Panc1 (cell line): ENCODE measurements around the gene OTUD1. TPM values are rescaled to one million over a fixed set of nuclear protein-coding genes. Genes with fewer than 3 reads are reported as not detected.
"Not testable (repeated sequence)": the region's sequence is repeated elsewhere in the genome, so short reads cannot be mapped to it uniquely, and the experiment has no call there.

ENCODE experiments used
- ATAC-seq: fragments of 200-7000 bp; cut with Tn5 transposase; 2 replicates; pipeline ENCODE4 v1.9.1; 2020; ENCODE audit warnings: mild to moderate bottlenecking, moderate library complexity
- Bru-seq: library from RNA; stranded (reverse); fragments of 400-500 nt; gene quantifications from one replicate; lab custom pipeline; 2021; lab: Mats Ljungman, UMichigan
- BruChase-seq, 2 experiments: library from RNA; stranded (reverse); fragments of 400-500 nt; gene quantifications; one replicate each; lab custom pipeline; 2021; lab: Mats Ljungman, UMichigan
- BruUV-seq: library from RNA; stranded (reverse); fragments of 400-500 nt; replicated peaks from 2 replicates; lab custom pipeline; 2021; lab: Mats Ljungman, UMichigan
- CTCF ChIA-PET: fragments of 300-600 bp; sonication (Branson Sonifier 250); formaldehyde crosslinking; loops from one replicate; lab custom pipeline; 2022; ENCODE audit warnings: antibody characterized with exemption; lab: Charles Lee
- POLR2A ChIA-PET: fragments of 300-600 bp; sonication (Branson Sonifier 250); formaldehyde crosslinking; loops from one replicate; lab custom pipeline; 2022; ENCODE audit warnings: antibody characterized with exemption; lab: Charles Lee
- DNase-seq: peaks from one replicate; pipeline ENCODE4 v3.0.0-alpha.2; 2010; ENCODE audit warnings: low read depth, low spot score
- H3K27ac ChIP-seq: 2 replicates; pipeline ENCODE4 v1.5.1; 2011; ENCODE audit warnings: mild to moderate bottlenecking, low read length, inconsistent platforms
- H3K27me3 ChIP-seq: fragments of 200-500 bp; sonication (Bioruptor generic); 2 replicates; pipeline ENCODE4 v1.6.0; 2014; ENCODE audit warnings: low read length, inconsistent platforms; ENCODE audit not compliant: control insufficient read depth, insufficient read depth
- H3K36me3 ChIP-seq: fragments of 200-500 bp; sonication (Bioruptor generic); 2 replicates; pipeline ENCODE4 v1.5.1; 2014; ENCODE audit warnings: inconsistent platforms, mild to moderate bottlenecking, low read length, moderate library complexity; ENCODE audit not compliant: control insufficient read depth, insufficient read depth
- H3K4me1 ChIP-seq: 2 replicates; pipeline ENCODE4 v1.5.1; 2011; ENCODE audit warnings: inconsistent platforms, mild to moderate bottlenecking, low read length, moderate library complexity; ENCODE audit not compliant: control insufficient read depth, insufficient read depth
- H3K4me3 ChIP-seq, 2 experiments: 2 replicates each; pipeline ENCODE4 v1.5.1; 2011 to 2012; ENCODE audit warnings: low read depth in 2 of 2, low read length in 2 of 2, mild to moderate bottlenecking in 2 of 2, inconsistent platforms in 1 of 2, moderate library complexity in 1 of 2
- H3K9me3 ChIP-seq: fragments of 200-500 bp; sonication (Bioruptor generic); 2 replicates; pipeline ENCODE4 v1.5.1; 2014; ENCODE audit warnings: low read depth, mild to moderate bottlenecking, inconsistent platforms, low read length, moderate library complexity; ENCODE audit not compliant: control insufficient read depth, insufficient read depth
- POLR2AphosphoS5 ChIP-seq: IDR thresholded peaks from 2 replicates; pipeline ENCODE4 v1.6.1; 2012; ENCODE audit warnings: mild to moderate bottlenecking, low read depth, low read length, moderate library complexity
- SIN3A ChIP-seq: IDR thresholded peaks from 2 replicates; pipeline ENCODE4 v1.6.1; 2012; ENCODE audit warnings: low read depth, mild to moderate bottlenecking, low read length, moderate library complexity, borderline replicate concordance; ENCODE audit not compliant: insufficient read depth
- TCF7L2 ChIP-seq: IDR thresholded peaks from 2 replicates; pipeline ENCODE4 v1.6.1; 2011; ENCODE audit warnings: mild to moderate bottlenecking, low read depth, low read length, inconsistent platforms
- in situ Hi-C: cut with HindIII; loops from 2 replicates; pipeline ENCODE4 v1.10.0; 2016; ENCODE audit warnings: low sequenced_read_pairs, low pct_unique_long_range_greater_than_20kb
- intact Hi-C: fragments of 100-400 bp; cut with micrococcal nuclease; formaldehyde crosslinking; loops from one replicate; pipeline ENCODE4 v1.10.0; 2022; ENCODE audit not compliant: unreplicated experiment
- long read RNA-seq: library from polyadenylated mRNA; unstranded; transcript quantifications from one replicate; pipeline ENCODE4 v2.0.0, GENCODE V29; 2021; ENCODE audit not compliant: unreplicated experiment
- polyA plus RNA-seq: library from polyadenylated mRNA; unstranded; fragments of >200 nt; gene quantifications from one replicate; pipeline ENCODE4 v1.2.1, GENCODE V29; 2012; ENCODE audit warnings: missing spikeins; ENCODE audit not compliant: insufficient read length
- total RNA-seq: library from RNA; stranded (reverse); gene quantifications from one replicate; pipeline ENCODE4 v1.2.1, GENCODE V29; 2021; ENCODE audit not compliant: unreplicated experiment
- TF ChIP-seq, protein P1 (sequence below), 2 experiments: IDR thresholded peaks; 2 replicates each; pipeline ENCODE4 v1.6.1; 2011 to 2012; ENCODE audit warnings: low read depth in 2 of 2, control low read depth in 1 of 2, low read length in 1 of 2, mild to moderate bottlenecking in 1 of 2, moderate library complexity in 1 of 2; ENCODE audit not compliant: insufficient read depth in 1 of 2
- TF ChIP-seq, protein P2 (sequence below): fragments of 450-650 bp; IDR thresholded peaks from 2 replicates; pipeline ENCODE4 v1.5.1; 2017; ENCODE audit warnings: mild to moderate bottlenecking

The OTUD1 gene, protein sequence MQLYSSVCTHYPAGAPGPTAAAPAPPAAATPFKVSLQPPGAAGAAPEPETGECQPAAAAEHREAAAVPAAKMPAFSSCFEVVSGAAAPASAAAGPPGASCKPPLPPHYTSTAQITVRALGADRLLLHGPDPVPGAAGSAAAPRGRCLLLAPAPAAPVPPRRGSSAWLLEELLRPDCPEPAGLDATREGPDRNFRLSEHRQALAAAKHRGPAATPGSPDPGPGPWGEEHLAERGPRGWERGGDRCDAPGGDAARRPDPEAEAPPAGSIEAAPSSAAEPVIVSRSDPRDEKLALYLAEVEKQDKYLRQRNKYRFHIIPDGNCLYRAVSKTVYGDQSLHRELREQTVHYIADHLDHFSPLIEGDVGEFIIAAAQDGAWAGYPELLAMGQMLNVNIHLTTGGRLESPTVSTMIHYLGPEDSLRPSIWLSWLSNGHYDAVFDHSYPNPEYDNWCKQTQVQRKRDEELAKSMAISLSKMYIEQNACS
- total RNA-seq (2.8 TPM), Bru-seq, nascent RNA (percentile 55 among the genes with signal in this experiment), BruChase-seq, experiment 1, labeled RNA remaining after a 2-hour chase (percentile 75 among the genes with signal in this experiment), BruChase-seq, experiment 2, labeled RNA remaining after a 6-hour chase (percentile 43 among the genes with signal in this experiment)
- polyA plus RNA-seq = 1.7 TPM
- long read RNA-seq, transcript OTUD1-201 (1 exons, 2,933 nt) = major isoform, 14 of 14 reads
- long read RNA-seq, partial matches to known transcripts = 0 of 14 reads
- long read RNA-seq, other reads (novel, unspliced or antisense) = 0 of 14 reads

DNA sequence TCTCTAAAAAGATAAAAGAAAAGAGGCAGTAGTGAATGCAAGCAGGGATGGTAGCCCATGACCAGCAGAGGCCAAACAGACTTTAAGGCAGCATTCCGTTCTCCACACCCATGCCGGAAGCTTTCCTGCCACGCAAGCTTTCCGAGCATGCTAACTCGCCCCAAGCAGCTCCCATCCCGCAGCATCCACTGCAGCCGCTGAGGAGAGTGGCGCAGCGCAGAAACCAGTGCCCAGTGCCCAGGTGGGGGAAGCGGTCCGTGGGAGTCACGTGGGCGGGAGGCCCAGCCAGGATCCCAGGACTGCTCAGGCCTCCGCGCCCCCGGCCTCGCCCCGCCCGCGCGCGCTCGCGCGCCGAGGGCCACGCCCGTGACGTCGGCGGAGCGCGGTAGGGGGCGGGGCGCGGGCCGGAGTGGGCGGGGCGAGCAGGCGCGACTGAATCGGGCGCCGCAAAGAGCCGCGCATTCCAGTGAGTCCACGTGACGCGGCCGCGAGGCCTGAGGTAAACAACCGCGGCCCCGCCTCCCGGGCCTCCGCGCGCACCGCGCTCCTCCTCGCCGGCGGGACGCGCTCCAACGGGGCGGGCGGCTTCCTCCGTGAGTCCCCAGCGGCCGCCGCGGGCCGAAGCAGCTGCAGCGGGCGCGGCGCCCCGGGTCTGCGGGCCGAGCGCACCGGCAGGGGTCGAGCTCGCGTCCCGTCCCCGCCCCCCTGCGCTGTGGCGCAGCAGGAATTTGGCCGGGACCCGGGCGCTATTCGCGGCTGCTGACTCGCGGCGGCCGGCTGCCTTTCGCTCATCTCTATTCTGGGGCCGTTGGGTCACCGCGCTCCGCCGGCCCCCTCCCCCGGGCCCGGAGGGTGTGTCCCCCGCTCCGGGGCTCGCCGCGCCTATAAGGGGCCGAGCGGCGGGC is at the start of gene OTUD1:
TSS of gene OTUD1 (plus strand) at position 529 of the 905 bp plus-strand sequence. CDS start 383 bp downstream, outside the sequence.
- CTCF ChIA-PET = no interaction called here

DNA sequence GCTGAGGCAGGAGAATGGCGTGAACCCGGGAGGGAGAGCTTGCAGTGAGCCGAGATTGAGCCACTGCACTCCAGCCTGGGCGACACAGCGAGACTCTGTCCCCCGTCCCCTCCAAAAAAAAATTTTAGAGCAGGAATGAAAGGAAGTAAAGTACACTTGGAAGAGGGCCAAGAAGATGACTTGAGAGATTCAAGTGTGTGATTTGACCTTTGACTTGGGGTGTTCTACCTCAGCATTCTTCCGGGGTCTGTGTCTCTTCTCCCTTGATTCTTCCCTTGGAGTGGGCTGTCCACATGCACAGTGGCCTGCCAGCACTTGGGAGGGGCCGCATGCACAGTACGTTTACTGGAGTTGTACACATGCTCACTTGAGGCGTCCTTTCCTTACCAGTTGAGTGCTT is 48.5 kb upstream of the OTUD1 start:
- in situ Hi-C loops, H3K27ac ChIP-seq, POLR2A ChIA-PET, H3K9me3 ChIP-seq, CTCF ChIA-PET, BruUV-seq, H3K4me3 ChIP-seq, ATAC-seq, H3K4me1 ChIP-seq, H3K36me3 ChIP-seq, DNase-seq, intact Hi-C loops, H3K27me3 ChIP-seq: not testable (repeated sequence)

More for the DNA sequence above, at the start of gene OTUD1:
- H3K4me1 ChIP-seq = peaks cover 9% of the 10 kb centered on the region; the same call in 1 of the 2 replicates
- no peaks in the 10 kb centered on the region for H3K27me3 ChIP-seq
- peak; percentile 24 for DNase-seq
- H3K36me3 ChIP-seq = no peaks in the 10 kb centered on the region
- POLR2A ChIA-PET = no interaction called here
- peak within 1 kb of the TSS; percentile 58 to 64 for H3K4me3 ChIP-seq
- peak; percentile 93 for ATAC-seq
- TF ChIP-seq, protein P1, sequence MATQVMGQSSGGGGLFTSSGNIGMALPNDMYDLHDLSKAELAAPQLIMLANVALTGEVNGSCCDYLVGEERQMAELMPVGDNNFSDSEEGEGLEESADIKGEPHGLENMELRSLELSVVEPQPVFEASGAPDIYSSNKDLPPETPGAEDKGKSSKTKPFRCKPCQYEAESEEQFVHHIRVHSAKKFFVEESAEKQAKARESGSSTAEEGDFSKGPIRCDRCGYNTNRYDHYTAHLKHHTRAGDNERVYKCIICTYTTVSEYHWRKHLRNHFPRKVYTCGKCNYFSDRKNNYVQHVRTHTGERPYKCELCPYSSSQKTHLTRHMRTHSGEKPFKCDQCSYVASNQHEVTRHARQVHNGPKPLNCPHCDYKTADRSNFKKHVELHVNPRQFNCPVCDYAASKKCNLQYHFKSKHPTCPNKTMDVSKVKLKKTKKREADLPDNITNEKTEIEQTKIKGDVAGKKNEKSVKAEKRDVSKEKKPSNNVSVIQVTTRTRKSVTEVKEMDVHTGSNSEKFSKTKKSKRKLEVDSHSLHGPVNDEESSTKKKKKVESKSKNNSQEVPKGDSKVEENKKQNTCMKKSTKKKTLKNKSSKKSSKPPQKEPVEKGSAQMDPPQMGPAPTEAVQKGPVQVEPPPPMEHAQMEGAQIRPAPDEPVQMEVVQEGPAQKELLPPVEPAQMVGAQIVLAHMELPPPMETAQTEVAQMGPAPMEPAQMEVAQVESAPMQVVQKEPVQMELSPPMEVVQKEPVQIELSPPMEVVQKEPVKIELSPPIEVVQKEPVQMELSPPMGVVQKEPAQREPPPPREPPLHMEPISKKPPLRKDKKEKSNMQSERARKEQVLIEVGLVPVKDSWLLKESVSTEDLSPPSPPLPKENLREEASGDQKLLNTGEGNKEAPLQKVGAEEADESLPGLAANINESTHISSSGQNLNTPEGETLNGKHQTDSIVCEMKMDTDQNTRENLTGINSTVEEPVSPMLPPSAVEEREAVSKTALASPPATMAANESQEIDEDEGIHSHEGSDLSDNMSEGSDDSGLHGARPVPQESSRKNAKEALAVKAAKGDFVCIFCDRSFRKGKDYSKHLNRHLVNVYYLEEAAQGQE (IDR thresholded peaks at IDR 0.05; ENCODE audit: insufficient read depth in 1 of 2, low read depth in 2 of 2, low read length in 1 of 2) = no peak
- TF ChIP-seq, protein P2, sequence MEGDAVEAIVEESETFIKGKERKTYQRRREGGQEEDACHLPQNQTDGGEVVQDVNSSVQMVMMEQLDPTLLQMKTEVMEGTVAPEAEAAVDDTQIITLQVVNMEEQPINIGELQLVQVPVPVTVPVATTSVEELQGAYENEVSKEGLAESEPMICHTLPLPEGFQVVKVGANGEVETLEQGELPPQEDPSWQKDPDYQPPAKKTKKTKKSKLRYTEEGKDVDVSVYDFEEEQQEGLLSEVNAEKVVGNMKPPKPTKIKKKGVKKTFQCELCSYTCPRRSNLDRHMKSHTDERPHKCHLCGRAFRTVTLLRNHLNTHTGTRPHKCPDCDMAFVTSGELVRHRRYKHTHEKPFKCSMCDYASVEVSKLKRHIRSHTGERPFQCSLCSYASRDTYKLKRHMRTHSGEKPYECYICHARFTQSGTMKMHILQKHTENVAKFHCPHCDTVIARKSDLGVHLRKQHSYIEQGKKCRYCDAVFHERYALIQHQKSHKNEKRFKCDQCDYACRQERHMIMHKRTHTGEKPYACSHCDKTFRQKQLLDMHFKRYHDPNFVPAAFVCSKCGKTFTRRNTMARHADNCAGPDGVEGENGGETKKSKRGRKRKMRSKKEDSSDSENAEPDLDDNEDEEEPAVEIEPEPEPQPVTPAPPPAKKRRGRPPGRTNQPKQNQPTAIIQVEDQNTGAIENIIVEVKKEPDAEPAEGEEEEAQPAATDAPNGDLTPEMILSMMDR = no peak
- TF ChIP-seq SIN3A (peak; percentile 84; the same call in 1 of the 2 replicates), POLR2AphosphoS5 (0 out of 2 replicates have a peak, but pooled peaks have one; percentile 37), TCF7L2 (peak; percentile 56; the same call in 1 of the 2 replicates)
- H3K9me3 ChIP-seq = no peaks in the 10 kb centered on the region
- in situ Hi-C loops (no loop called here), intact Hi-C loops (no loop called here)
- BruUV-seq = no TSS peak
- peak within 1 kb of the TSS; percentile 73 for H3K27ac ChIP-seq
